Muscle of back (tissue), 11 donors: Measurements from ENCODE around the gene HELZ2. TPM values are rescaled to one million over a fixed set of nuclear protein-coding genes. Genes with fewer than 3 reads are reported as not detected.
"Not testable (repeated sequence)": the region's sequence is repeated elsewhere in the genome, so short reads cannot be mapped to it uniquely, and the experiment has no call there.

ENCODE experiments used
- DNase-seq, 3 donors: peaks; one replicate each; pipeline versions ENCODE4 v3.0.0 to v3.0.0-alpha.2; 2013
- polyA plus RNA-seq, 10 donors: library from polyadenylated mRNA; unstranded; fragments of 120-200 nt; gene quantifications; one replicate each; pipeline ENCODE4 v1.2.1, GENCODE V29; 2013; ENCODE audit not compliant: insufficient read length in 10 of 10

Gene HELZ2
- polyA plus RNA-seq, 10 donors: 5.2 to 11.1 (median 6.8) TPM

- DNase-seq: no peak
Measured at GRCh38 chr20:63566395-63567135, 7.5 kb downstream of the HELZ2 start.

GRCh38 chr20:63565699-63566335, 8.2 kb downstream of the HELZ2 start:
- DNase-seq: no peak

DNA sequence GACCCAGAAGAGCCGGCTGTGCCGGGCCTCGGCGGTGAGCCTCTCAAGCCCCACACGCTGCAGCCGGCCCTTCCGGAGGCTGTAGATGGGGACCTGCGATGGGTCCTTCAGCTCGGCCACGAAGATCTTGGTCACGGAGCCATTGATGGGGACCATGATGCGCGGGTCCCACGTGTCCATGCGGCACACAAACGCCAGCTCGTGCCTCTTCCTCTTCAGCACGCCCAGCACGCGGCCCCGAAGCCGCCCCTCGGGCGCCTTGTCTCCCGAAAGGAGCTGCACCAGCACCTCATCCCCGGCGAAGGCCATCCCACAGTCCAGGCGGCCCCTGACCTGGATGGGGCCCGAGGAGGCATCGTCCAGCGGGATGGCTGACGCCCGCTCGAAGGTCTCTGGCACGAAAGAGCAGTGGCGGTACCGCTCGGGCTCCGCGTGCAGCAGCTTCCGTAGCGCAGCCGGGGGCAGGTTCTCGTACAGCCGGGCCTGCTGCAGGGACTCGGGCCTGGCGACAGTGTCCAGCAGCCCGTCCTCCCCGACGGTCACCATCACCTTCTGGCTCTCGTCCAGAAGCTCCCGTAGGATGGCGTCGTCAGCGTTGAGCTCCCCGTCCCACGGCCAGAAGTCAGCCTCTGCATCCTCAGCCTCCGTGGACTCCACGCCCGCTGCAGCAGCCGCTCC, 8.9 kb downstream of the HELZ2 start:
- no peak for DNase-seq

DNA sequence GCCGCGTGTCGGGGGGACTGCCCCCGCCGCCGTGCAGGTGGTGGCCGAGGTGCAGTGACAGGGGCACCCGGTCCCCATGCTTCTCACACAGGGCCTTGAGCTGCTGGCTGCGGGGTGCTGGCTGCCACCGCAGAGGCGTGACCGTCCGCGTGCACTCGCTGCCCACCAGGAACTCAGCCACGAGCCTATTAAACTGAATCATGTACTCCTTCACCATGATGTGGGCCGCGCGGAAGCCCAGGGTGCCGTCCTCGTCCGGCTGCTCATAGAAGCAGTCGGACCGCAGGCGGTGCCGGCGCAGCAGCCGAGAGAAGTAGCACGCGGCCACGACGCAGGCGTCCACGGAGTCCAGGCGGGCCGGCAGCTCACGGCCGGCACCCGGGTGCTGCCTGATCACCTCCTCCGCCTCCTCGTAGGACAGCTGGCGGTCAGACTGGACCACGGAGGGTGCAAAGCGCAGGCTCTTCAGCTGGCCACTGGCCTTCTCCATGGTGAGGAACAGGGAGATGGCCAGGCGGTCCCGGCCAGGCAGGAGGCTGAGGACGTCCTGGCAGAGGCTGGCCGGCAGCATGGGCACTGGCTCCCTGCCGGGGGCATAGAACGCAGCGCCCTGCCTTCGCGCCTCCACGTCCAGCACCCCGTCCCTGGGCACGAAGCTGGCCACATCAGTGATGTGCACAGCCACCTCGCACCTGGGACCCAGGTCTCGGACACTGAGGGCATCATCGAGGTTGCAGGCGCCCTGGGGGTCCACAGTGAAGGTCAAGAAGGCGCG, 9.8 kb downstream of the HELZ2 start:
- no peak for DNase-seq

DNA sequence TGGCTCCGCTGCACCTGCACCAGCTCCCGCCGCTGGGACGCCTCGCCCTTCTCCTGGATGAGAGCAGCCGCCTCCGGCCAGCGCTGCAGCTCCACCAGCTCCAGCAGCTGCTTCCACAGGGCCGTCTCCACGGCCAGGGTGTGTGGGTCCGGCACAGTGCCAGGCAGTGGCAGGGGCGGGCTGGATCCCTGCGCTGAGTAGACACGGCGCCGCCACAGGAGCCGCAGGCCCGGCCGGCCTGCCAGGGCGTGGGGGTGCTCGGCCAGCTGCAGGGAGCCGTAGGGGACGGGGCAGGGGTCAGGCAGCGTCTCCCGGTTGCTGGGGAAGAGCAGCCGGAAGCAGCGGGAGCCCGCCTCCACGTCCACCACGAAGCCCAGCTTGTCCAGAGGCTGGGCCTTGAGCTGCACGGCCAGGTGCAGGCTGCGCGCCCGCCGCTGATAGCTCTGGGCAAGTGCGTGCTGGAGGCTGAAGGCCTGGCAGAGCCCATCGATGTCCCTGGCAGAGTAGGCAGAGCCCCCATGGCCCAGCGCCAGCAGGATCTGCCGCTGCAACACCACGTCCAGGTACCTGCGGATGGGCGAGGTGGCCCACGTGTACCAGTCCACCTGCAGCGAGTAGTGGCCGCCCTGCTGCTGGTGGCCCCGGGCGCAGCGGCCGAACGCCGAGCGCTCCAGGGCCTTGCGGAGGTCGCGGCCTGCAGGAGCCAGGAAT, 10.7 kb downstream of the HELZ2 start:
- DNase-seq: no peak

DNA sequence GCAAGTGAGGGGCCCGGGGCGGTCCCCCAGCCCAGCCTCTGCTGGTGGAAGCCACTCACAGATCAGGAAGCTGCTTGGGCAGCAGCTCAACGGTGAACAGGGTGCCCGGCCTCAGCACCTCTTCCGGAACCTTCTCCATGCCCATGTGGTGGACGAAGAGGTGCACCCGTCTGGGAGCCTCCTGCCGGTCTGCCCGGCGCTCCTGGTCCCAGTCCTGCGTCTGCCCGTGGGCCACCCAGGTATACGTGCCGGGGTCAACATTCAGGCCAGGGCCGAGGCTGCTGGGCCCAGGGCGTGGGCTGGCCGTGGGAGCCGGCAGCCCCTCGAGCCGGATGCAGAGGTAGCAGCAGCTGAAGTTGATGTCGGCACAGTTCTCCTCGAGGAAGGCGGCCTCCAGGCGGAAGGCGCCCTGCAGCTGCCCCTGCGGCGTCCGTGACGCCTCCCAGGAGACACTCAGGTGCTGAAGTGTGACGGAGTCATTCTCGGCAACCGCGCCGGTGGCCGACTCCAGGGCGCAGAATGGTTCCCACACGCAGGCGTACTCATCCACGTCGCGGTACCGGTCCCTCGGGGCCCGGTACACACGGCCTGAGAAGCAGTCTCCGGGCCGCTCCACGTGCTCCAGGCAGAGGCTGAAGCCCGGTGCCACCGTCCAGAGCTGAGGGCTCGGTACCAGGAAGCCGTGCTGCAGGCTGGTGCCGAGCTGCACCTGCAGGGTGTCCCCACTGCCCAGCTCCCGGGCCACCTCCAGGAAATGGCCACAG, 11.4 kb downstream of the HELZ2 start:
- DNase-seq: no peak

- no peak for DNase-seq
Measured at GRCh38 chr20:63561624-63562396, 12.2 kb downstream of the HELZ2 start.

DNA sequence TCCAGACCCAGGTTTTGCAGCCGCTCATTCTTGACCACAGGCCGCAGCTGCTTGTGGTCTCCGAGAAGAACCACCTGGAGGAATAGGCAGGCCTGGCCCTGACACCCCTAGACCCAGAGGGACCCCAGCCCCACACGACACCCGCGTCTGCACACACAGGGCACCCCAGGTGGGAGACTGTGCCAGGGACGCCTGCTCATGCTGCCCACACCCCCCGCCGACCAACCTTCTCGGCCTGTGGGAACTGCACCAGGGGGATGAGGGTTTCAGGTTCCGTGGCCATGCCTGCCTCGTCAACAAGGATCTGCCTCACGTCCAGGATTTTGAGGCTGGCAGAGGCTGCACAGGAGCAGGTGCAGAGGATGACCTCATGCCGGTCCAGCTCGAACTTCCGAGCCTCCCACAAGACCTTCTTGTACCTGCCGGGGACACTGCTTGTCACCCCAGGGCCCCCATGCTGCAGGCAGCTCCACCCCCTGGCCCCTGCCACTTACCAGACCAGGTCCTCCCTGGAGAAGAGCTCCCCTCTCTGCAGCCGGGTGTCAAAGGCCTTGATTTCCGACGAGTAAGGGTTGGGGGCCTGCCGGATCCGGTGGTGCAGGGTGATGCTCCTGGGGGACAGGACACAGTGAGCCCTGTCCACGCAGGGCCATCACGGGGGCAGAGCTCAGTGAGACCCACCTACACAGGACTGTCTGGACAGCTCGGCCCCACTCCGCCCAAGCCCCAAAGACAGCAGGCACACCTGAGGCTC, 13.0 kb downstream of the HELZ2 start:
- no peak for DNase-seq

DNA sequence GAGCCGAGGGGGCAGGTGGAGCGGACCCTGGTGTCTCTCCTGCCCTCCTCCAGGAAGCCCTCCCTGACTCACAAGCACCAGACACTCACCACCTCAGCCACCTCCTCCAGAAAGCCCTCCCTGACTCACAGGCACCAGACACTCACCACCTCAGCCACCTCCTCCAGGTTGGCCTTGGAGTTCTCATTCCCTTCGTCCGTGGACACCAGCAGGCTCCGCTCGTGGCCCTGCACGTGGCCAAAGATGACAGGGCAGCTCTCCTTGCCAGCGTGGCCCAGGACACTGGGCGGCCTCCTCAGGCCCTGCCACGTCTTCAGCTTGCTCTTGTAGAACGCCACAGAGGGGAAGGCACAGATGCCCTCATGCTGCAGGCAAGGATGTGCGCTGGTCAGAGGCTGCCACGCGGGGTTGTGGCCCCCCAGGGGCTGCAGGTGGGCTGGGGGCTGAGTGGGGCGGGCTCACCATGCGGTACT, 13.7 kb downstream of the HELZ2 start:
- no peak for DNase-seq

- not testable (repeated sequence) for DNase-seq
Measured at GRCh38 chr20:63559485-63560332, 14.3 kb downstream of the HELZ2 start.

DNA sequence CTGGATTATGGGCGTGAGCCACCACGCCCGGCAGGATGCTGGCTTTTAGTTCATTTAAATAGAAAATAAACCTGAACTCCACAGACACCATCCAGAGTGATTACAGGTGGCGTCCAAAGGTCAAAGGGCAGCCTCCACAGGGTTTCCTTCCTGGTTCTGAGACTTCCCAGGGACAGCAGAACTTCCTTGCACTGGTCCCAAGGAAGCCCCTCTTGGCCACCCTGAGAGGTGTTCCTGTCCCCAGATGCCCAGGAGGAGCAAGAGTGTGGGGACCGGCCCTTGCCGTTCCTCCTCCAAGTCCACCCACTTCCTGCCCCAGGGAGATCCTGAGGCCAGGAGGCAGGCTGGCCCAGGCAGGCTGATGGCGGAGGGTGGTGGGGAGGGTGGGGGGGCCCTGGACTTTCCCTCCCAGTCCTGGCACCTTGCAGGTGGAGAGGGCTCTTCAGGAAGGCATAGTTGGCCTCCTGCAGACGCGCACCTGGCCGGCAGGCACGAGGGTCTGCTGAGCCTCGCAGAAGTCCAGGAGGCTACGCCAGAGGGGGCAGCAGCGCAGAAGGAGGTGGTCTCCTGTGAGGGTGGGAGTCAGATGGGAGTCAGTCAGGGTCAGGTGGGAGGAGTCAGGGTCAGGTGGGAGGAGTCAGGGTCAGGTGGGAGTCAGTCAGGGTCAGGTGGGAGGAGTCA, 15.1 kb downstream of the HELZ2 start:
- no peak for DNase-seq

GRCh38 chr20:63557481-63557891, 16.6 kb downstream of the HELZ2 start:
- no peak for DNase-seq

- no peak for DNase-seq
Measured at GRCh38 chr20:63556873-63557478, 17.1 kb downstream of the HELZ2 start.

DNA sequence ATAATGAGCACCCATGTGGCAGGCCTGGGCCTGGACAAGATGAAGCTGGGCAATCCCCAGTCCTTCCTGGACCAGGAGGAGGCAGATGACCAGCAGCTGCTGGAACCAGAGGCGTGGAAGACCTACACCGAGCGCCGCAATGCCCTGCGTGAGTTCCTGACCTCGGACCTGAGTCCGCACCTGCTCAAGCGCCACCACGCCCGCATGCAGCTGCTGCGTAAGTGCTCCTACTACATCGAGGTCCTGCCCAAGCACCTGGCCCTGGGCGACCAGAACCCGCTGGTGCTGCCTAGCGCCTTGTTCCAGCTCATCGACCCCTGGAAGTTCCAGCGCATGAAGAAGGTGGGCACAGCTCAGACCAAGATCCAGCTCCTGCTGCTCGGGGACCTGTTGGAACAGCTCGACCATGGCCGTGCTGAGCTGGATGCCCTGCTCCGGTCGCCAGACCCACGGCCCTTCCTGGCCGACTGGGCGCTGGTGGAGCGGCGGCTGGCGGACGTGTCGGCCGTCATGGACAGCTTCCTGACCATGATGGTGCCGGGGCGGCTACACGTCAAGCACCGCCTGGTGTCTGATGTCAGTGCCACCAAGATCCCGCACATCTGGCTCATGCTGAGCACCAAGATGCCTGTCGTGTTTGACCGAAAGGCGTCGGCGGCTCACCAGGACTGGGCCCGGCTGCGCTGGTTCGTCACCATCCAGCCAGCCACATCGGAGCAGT, 18.2 kb downstream of the HELZ2 start:
- no peak for DNase-seq

- no peak for DNase-seq
Measured at GRCh38 chr20:63554361-63555278, 19.4 kb downstream of the HELZ2 start.
